OCI-LY3 (cell line): ENCODE data around the gene FBXO42.

ENCODE experiments used
- CTCF ChIP-seq: fragments of 200-600, 300-600 bp; sonication (generic); IDR thresholded peaks from 2 replicates; pipeline ENCODE4 v1.5.1; 2014; ENCODE audit warnings: antibody characterized with exemption, low read length, low read depth
- EZH2phosphoT487 ChIP-seq: fragments of 200-600 bp; shearing (Covaris generic); IDR thresholded peaks from 2 replicates; pipeline ENCODE4 v1.6.1; 2018; ENCODE audit warnings: antibody characterized with exemption, mixed run types, low read depth

GRCh38 chr1:16218674-16219071, 133.6 kb downstream of the FBXO42 start:
- TF ChIP-seq CTCF (no peak), EZH2phosphoT487 (no peak)
